HG02678 (cell line): ENCODE data around the gene HOXA2.

Source experiments
- ATAC-seq: cut with Tn5 transposase; IDR thresholded peaks from one replicate; pipeline ENCODE4 v1.9.1; 2021; ENCODE audit warnings: mild to moderate bottlenecking, moderate library complexity; ENCODE audit not compliant: unreplicated experiment

HOXA2 gene

GRCh38 chr7:27141923-27142579 lies 39.6 kb upstream of the HOXA2 start:
- ATAC-seq, result no peak

GRCh38 chr7:27141137-27141922 lies 38.8 kb upstream of the HOXA2 start:
- no peak for ATAC-seq

- ATAC-seq, result no peak
These were observed 37.8 kb upstream of the HOXA2 start for GRCh38 chr7:27140126-27140857.

- ATAC-seq, result no peak
These were observed 37.0 kb upstream of the HOXA2 start for GRCh38 chr7:27139334-27140125.

- no peak for ATAC-seq
These were observed 36.5 kb upstream of the HOXA2 start for GRCh38 chr7:27138985-27139333.

- ATAC-seq, result no peak
These were observed 36.0 kb upstream of the HOXA2 start for GRCh38 chr7:27138472-27138871.

GRCh38 chr7:27137640-27138315 lies 35.3 kb upstream of the HOXA2 start:
- ATAC-seq, result no peak

GRCh38 chr7:27134392-27134791 lies 31.9 kb upstream of the HOXA2 start:
- ATAC-seq, result no peak

- no peak for ATAC-seq
These were observed 31.1 kb upstream of the HOXA2 start for GRCh38 chr7:27133409-27134231.

- no peak for ATAC-seq
These were observed 30.5 kb upstream of the HOXA2 start for GRCh38 chr7:27132978-27133377.

GRCh38 chr7:27132214-27132613 lies 29.7 kb upstream of the HOXA2 start:
- no peak for ATAC-seq

- no peak for ATAC-seq
These were observed 28.9 kb upstream of the HOXA2 start for GRCh38 chr7:27131390-27131819.

- peak; percentile 47 for ATAC-seq
These were observed 28.3 kb upstream of the HOXA2 start, which contains the start of gene HOXA4 for GRCh38 chr7:27130540-27131389. TSS of gene HOXA4 (minus strand) at chr7:27130757. CDS start at chr7:27130733, 24 bp downstream.

GRCh38 chr7:27129729-27130539 lies 27.5 kb upstream of the HOXA2 start:
- no peak for ATAC-seq

GRCh38 chr7:27128776-27129728 lies 26.6 kb upstream of the HOXA2 start:
- no peak for ATAC-seq

GRCh38 chr7:27128034-27128433 lies 25.6 kb upstream of the HOXA2 start:
- no peak for ATAC-seq
